CD4-positive, alpha-beta T cell (primary cell): ENCODE data around the gene ZFP57. TPM values are rescaled to one million over a fixed set of nuclear protein-coding genes. Genes with fewer than 3 reads are reported as not detected.
A peak's percentile ranks its signal among the peaks of the same experiment; 100 is the strongest.

Experiments used
- ATAC-seq: fragments of 200-7000 bp; cut with Tn5 transposase; one replicate; pipeline ENCODE4 v1.10.0; 2022; ENCODE audit warnings: mild to moderate bottlenecking; ENCODE audit not compliant: poor library complexity
- CTCF ChIA-PET: fragments of 350-600 bp; sonication (Branson Sonifier 250); formaldehyde crosslinking; loops from one replicate; lab custom pipeline; 2021; ENCODE audit warnings: antibody characterized with exemption, inconsistent platforms; lab: Charles Lee
- POLR2A ChIA-PET: fragments of 350-600 bp; sonication (Branson Sonifier 250); formaldehyde crosslinking; loops from one replicate; lab custom pipeline; 2021; ENCODE audit warnings: antibody characterized with exemption, inconsistent platforms; lab: Charles Lee
- DNase-seq, 14 experiments: peaks; one replicate each; pipeline ENCODE4 v3.0.0-alpha.2; 2013 to 2020; ENCODE audit warnings: mixed read lengths in 2 of 14
- H3K27ac ChIP-seq, 2 donors: one replicate each; pipeline versions ENCODE4 v1.5.1 to v1.7.0; 2013; ENCODE audit warnings: low read length in 2 of 2, low read depth in 1 of 2, mild to moderate bottlenecking in 1 of 2
- H3K27me3 ChIP-seq, 2 experiments: 1 replicate in 1 of 2; 2 replicates in 1 of 2; pipeline versions ENCODE4 v1.6.1 to v1.7.0; 2013; ENCODE audit warnings: low read length in 2 of 2, control low read depth in 1 of 2, mild to moderate bottlenecking in 1 of 2, moderate library complexity in 1 of 2; ENCODE audit not compliant: insufficient read depth in 2 of 2, control insufficient read depth in 1 of 2
- H3K36me3 ChIP-seq: one replicate; pipeline ENCODE4 v1.6.1; 2013; ENCODE audit warnings: low read length, control low read depth; ENCODE audit not compliant: insufficient read depth
- H3K4me1 ChIP-seq: one replicate; pipeline ENCODE4 v1.6.1; 2013; ENCODE audit warnings: low read length, control low read depth; ENCODE audit not compliant: insufficient read depth
- H3K4me3 ChIP-seq: one replicate; pipeline ENCODE4 v1.5.1; 2013; ENCODE audit warnings: mild to moderate bottlenecking, low read length, moderate library complexity
- H3K9me3 ChIP-seq, 2 experiments: 1 replicate in 1 of 2; 2 replicates in 1 of 2; pipeline versions ENCODE4 v1.6.1 to v1.7.0; 2013; ENCODE audit warnings: low read length in 2 of 2, mild to moderate bottlenecking in 2 of 2, control low read depth in 1 of 2, moderate library complexity in 1 of 2; ENCODE audit not compliant: control insufficient read depth in 1 of 2, insufficient read depth in 1 of 2
- H3K27ac Mint-ChIP-seq: one replicate; pipeline ENCODE4 v1.8.0; 2020; ENCODE audit warnings: mixed read lengths
- H3K27me3 Mint-ChIP-seq: one replicate; pipeline ENCODE4 v1.8.0; 2021; ENCODE audit warnings: mixed read lengths
- H3K36me3 Mint-ChIP-seq: one replicate; pipeline ENCODE4 v1.8.0; 2021; ENCODE audit warnings: low read depth, mixed read lengths
- H3K4me1 Mint-ChIP-seq: one replicate; pipeline ENCODE4 v1.8.0; 2021; ENCODE audit warnings: low read depth, mixed read lengths
- H3K4me3 Mint-ChIP-seq: one replicate; pipeline ENCODE4 v1.8.0; 2020; ENCODE audit warnings: mild to moderate bottlenecking, mixed read lengths
- H3K9me3 Mint-ChIP-seq: one replicate; pipeline ENCODE4 v1.8.0; 2020; ENCODE audit warnings: mixed read lengths
- intact Hi-C, 2 experiments: fragments of 100-400 bp; cut with DNase I in 1 of 2; cut with micrococcal nuclease in 1 of 2; formaldehyde crosslinking; loops; one replicate each; pipeline versions ENCODE4 v1.15.1 to v1.9.0; 2023 to 2025; cut with DNase I, micrococcal nuclease
- total RNA-seq, 174 experiments: library from RNA in 2 of 174; stranded (reverse) in 2 of 174; gene quantifications; one replicate each; pipeline ENCODE4 v1.2.3 and lab custom pipeline; 2021 to 2026
- TF ChIP-seq, protein P1 (sequence below): fragments of 200-600 bp; IDR thresholded peaks from one replicate; pipeline ENCODE4 v1.8.0; 2022; ENCODE audit warnings: antibody characterized with exemption, mild to moderate bottlenecking

Gene ZFP57
- total RNA-seq, 2 experiments from 2014 or later: not detected

DNA sequence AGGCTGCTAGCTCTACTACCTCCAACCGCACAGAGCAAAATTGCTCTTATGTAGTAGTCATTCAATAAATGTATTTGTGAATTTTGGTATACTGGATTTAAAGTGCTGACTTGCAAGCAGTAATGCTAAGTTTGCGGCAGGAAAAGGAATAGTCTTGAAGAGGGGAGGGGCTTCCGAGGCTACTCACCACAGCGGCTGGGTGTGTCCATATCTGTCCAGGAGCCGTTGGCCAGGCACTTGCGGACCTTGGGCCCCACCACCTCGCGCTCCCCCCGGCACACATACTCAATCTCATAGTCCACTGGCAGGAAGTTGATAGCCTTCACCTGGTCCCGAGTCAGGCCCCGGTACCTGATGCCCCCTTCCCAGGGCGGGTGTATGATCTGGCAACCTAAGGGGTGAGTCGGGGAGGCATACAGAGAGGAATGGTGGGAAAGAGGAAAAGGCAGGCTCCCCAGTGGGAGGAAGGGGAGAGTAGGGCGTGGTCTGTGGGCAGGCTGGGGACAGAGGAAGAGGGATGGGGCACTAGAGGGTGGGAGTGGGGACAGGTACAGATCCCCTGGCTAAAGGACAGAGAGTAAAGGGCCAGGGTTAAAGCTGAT is 49.6 kb downstream of the ZFP57 start:
- no peaks in the 10 kb centered on the region for H3K9me3 ChIP-seq
- H3K27me3 ChIP-seq: no peaks in the 10 kb centered on the region
- no peak overlapping the region for H3K27ac ChIP-seq
- Mint-ChIP-seq H3K27ac (peak overlapping the region; percentile 40), H3K27me3 (no peaks in the 10 kb centered on the region), H3K4me1 (peaks cover 60% of the 10 kb centered on the region), H3K36me3 (peaks cover 5% of the 10 kb centered on the region), H3K4me3 (peak overlapping the region; percentile 90), H3K9me3 (no peaks in the 10 kb centered on the region)
- ChIA-PET POLR2A (interaction anchor here (1.2 to 3.4 kb wide), 3 partner anchors 10 to 22 kb away, joined by 3 to 33 read pairs (median 7); no protein-coding TSS in a partner anchor), CTCF (interaction anchor here (2.5 to 3.4 kb wide), 2 partner anchors 19 to 22 kb away, joined by 7 to 18 read pairs; no protein-coding TSS in a partner anchor)
- H3K4me1 ChIP-seq: peaks cover 46% of the 10 kb centered on the region
- TF ChIP-seq, protein P1, sequence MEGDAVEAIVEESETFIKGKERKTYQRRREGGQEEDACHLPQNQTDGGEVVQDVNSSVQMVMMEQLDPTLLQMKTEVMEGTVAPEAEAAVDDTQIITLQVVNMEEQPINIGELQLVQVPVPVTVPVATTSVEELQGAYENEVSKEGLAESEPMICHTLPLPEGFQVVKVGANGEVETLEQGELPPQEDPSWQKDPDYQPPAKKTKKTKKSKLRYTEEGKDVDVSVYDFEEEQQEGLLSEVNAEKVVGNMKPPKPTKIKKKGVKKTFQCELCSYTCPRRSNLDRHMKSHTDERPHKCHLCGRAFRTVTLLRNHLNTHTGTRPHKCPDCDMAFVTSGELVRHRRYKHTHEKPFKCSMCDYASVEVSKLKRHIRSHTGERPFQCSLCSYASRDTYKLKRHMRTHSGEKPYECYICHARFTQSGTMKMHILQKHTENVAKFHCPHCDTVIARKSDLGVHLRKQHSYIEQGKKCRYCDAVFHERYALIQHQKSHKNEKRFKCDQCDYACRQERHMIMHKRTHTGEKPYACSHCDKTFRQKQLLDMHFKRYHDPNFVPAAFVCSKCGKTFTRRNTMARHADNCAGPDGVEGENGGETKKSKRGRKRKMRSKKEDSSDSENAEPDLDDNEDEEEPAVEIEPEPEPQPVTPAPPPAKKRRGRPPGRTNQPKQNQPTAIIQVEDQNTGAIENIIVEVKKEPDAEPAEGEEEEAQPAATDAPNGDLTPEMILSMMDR: no peak
- ATAC-seq (no peak), DNase-seq (peak in 1 of 14 experiments; percentile 26)
- intact Hi-C loops: no loop called here
- no peaks in the 10 kb centered on the region for H3K36me3 ChIP-seq
- no peak overlapping the region for H3K4me3 ChIP-seq

DNA sequence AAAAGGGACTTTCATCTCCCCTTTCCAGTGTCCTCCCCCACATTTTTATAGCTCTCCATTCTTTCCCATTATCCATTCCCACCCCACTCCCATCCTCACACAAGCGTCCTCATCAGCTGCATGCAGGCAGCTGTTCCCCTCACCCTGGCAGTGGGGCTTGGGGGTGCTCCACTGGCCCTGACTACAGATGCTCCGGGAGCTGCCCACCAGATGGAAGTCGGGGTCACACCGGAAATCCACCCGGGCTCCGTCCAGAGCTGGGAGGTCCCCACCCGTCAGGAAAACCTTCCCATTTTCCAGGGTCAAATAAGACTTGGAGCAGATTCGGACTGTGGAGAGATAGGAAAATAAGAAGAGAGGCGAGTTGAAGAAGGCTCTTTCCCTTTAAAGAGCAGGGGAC is 50.6 kb downstream of the ZFP57 start:
- ATAC-seq (no peak), DNase-seq (peak in 1 of 14 experiments; percentile 32)
- Histone ChIP-seq H3K4me3 (no peak overlapping the region), H3K36me3 (no peaks in the 10 kb centered on the region), H3K4me1 (peaks cover 46% of the 10 kb centered on the region), H3K27ac (no peak overlapping the region), H3K27me3 (no peaks in the 10 kb centered on the region), H3K9me3 (no peaks in the 10 kb centered on the region)
- Mint-ChIP-seq H3K27me3 (no peaks in the 10 kb centered on the region), H3K4me3 (peak overlapping the region; percentile 90), H3K27ac (no peak overlapping the region), H3K9me3 (no peaks in the 10 kb centered on the region), H3K4me1 (peaks cover 60% of the 10 kb centered on the region), H3K36me3 (peaks cover 5% of the 10 kb centered on the region)
- POLR2A ChIA-PET: interaction anchor here (1.5 to 1.6 kb wide), 2 partner anchors 11 to 19 kb away, joined by 7 to 8 read pairs; no protein-coding TSS in a partner anchor
- TF ChIP-seq, protein P1: no peak
- intact Hi-C loops: no loop called here
- CTCF ChIA-PET: interaction anchor here (2.5 to 3.4 kb wide), 2 partner anchors 20 to 23 kb away, joined by 7 to 18 read pairs; no protein-coding TSS in a partner anchor

DNA sequence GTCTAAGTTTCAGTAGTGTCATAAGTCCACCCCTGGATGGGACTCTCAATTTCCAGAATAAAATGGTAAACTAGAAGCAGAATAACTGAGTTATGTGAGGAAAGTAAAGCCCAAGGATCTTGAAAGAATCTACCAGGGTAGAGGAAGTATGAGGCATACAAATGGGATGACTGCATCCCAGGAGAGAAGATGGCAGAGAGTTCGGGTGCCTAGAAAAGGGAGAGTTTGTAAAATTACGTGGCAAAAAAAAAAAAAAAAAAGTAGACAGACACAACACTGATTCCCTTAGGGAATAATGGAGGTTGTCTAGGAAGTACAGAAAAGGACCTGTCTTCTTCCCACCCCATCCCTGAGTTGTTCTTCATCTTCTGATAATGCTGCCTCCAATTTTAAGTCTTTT is 51.4 kb downstream of the ZFP57 start:
- POLR2A ChIA-PET: interaction anchor here (1.5 to 1.6 kb wide), 2 partner anchors 11 to 20 kb away, joined by 7 to 8 read pairs; no protein-coding TSS in a partner anchor
- no peak overlapping the region for H3K27ac Mint-ChIP-seq
- H3K4me1 ChIP-seq: peaks cover 46% of the 10 kb centered on the region

More for the DNA sequence above, 51.4 kb downstream of the ZFP57 start:
- DNase-seq (no peak), ATAC-seq (no peak)
- H3K27me3 Mint-ChIP-seq: no peaks in the 10 kb centered on the region
- CTCF ChIA-PET: interaction anchor here (1.4 to 3.4 kb wide), 4 partner anchors 11 to 24 kb away, joined by 6 to 18 read pairs (median 10); no protein-coding TSS in a partner anchor
- TF ChIP-seq, protein P1: no peak
- H3K9me3 Mint-ChIP-seq: no peaks in the 10 kb centered on the region
- peaks cover 5% of the 10 kb centered on the region for H3K36me3 Mint-ChIP-seq
- Histone ChIP-seq H3K27me3 (no peaks in the 10 kb centered on the region), H3K27ac (no peak overlapping the region), H3K4me3 (no peak overlapping the region), H3K9me3 (no peaks in the 10 kb centered on the region), H3K36me3 (no peaks in the 10 kb centered on the region)
- peak overlapping the region; percentile 91 for H3K4me3 Mint-ChIP-seq
- H3K4me1 Mint-ChIP-seq: peaks cover 59% of the 10 kb centered on the region
- intact Hi-C loops: no loop called here
